Uterus (tissue), 2 donors: ENCODE data around the gene PAPOLB.

Source experiments
- POLR2A ChIP-seq, 2 donors: fragments of 450-650 bp; IDR thresholded peaks; one replicate each; pipeline ENCODE4 v1.6.1; 2016; ENCODE audit warnings: antibody characterized with exemption in 2 of 2, mild to moderate bottlenecking in 1 of 2, moderate library complexity in 1 of 2
- TF ChIP-seq, protein P1 (sequence below), 4 experiments: fragments of 200-600 bp in 2 of 4; fragments of 450-650 bp in 2 of 4; sonication (generic) in 2 of 4; IDR thresholded peaks; one replicate each; pipeline ENCODE4 v1.5.1; 2016 to 2019; ENCODE audit warnings: antibody characterized with exemption in 4 of 4, mild to moderate bottlenecking in 2 of 4, moderate library complexity in 1 of 4

DNA sequence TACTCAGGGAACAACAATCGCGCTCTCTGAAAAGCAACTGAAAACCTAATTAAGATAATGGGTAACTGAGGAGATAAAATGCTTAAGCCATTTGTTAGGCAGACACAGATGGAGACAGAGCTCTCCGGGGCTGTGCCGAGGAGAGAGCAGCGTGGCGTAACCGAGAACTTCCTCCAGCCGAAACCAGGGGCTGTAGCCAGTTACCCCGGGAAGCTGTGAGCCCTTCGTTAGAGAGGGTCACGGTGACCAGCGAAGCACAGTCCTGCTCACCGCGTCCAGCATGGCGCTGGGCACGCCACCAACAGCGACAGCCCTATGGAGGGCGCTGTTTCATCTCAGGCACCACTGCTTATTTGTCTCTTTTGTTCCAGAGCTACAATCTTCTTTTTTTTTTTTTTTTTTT, 16.1 kb downstream of the PAPOLB start:
- TF ChIP-seq, protein P1, sequence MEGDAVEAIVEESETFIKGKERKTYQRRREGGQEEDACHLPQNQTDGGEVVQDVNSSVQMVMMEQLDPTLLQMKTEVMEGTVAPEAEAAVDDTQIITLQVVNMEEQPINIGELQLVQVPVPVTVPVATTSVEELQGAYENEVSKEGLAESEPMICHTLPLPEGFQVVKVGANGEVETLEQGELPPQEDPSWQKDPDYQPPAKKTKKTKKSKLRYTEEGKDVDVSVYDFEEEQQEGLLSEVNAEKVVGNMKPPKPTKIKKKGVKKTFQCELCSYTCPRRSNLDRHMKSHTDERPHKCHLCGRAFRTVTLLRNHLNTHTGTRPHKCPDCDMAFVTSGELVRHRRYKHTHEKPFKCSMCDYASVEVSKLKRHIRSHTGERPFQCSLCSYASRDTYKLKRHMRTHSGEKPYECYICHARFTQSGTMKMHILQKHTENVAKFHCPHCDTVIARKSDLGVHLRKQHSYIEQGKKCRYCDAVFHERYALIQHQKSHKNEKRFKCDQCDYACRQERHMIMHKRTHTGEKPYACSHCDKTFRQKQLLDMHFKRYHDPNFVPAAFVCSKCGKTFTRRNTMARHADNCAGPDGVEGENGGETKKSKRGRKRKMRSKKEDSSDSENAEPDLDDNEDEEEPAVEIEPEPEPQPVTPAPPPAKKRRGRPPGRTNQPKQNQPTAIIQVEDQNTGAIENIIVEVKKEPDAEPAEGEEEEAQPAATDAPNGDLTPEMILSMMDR (IDR thresholded peaks at IDR 0.05): no peak
- TF ChIP-seq POLR2A (IDR thresholded peaks at IDR 0.05): no peak
